HCT116 (cell line): ENCODE data around the gene HOXD9. TPM values are rescaled to one million over a fixed set of nuclear protein-coding genes. Genes with fewer than 3 reads are reported as not detected.

Experiments
- ATAC-seq: fragments of 200-7000 bp; cut with Tn5 transposase; 2 replicates; pipeline ENCODE4 v1.9.1; 2020; ENCODE audit warnings: mild to moderate bottlenecking, moderate library complexity
- BruUV-seq: library from RNA; stranded (reverse); fragments of 400-500 nt; replicated peaks from 2 replicates; lab custom pipeline; 2021; lab: Mats Ljungman, UMichigan
- CTCF ChIA-PET: fragments of 300-600 bp; sonication (Branson Sonifier 250); formaldehyde crosslinking; loops from one replicate; lab custom pipeline; 2021; ENCODE audit warnings: antibody characterized with exemption; lab: Charles Lee
- POLR2A ChIA-PET: fragments of 300-600, 350-600 bp; sonication (Branson Sonifier 250); formaldehyde crosslinking; loops from one replicate; lab custom pipeline; 2021; ENCODE audit warnings: antibody characterized with exemption; lab: Charles Lee
- RAD21 ChIA-PET, 2 experiments: fragments of 300-600 bp; sonication (Branson Sonifier 250); formaldehyde crosslinking; loops; one replicate each; lab custom pipeline; 2023; ENCODE audit warnings: low total read pairs in 2 of 2; ENCODE audit not compliant: uncharacterized antibody in 2 of 2, unreplicated experiment in 2 of 2, low non-redundant PET in 1 of 2; lab: Charles Lee
- DNase-seq: peaks from one replicate; pipeline ENCODE4 v3.0.0-alpha.2; 2010; ENCODE audit warnings: low read depth, low spot score
- H2AFZ ChIP-seq: fragments of 200-600 bp; shearing (Covaris generic), sonication (generic); 2 replicates; pipeline ENCODE4 v1.6.1; 2017; ENCODE audit warnings: low read depth, mixed run types, mixed read lengths, antibody characterized with exemption, low read length; ENCODE audit not compliant: poor library complexity, severe bottlenecking
- H3K27ac ChIP-seq: 2 replicates; pipeline ENCODE4 v1.5.1; 2012; ENCODE audit warnings: low read depth, low read length
- H3K27me3 ChIP-seq: fragments of 200-600 bp; sonication (generic); 2 replicates; pipeline ENCODE4 v1.6.1; 2016; ENCODE audit warnings: mixed run types, low read length, mixed read lengths; ENCODE audit not compliant: insufficient read depth
- H3K36me3 ChIP-seq, 2 experiments: fragments of 200-500 bp in 1 of 2; fragments of 200-600 bp in 1 of 2; sonication (Bioruptor generic) in 1 of 2; sonication (generic) in 1 of 2; 2 replicates each; pipeline versions ENCODE4 v1.5.1 to v1.6.1; 2014 to 2016; ENCODE audit warnings: low read length in 2 of 2, inconsistent platforms in 1 of 2, mixed read lengths in 1 of 2, mixed run types in 1 of 2; ENCODE audit not compliant: insufficient read depth in 2 of 2, control insufficient read depth in 1 of 2
- H3K4me1 ChIP-seq, 2 experiments: fragments of 200-600 bp in 1 of 2; sonication (generic) in 1 of 2; 2 replicates each; pipeline versions ENCODE4 v1.5.1 to v1.6.1; 2012 to 2017; ENCODE audit warnings: low read length in 2 of 2, inconsistent platforms in 1 of 2, mild to moderate bottlenecking in 1 of 2, mixed read lengths in 1 of 2, mixed run types in 1 of 2, moderate library complexity in 1 of 2; ENCODE audit not compliant: insufficient read depth in 2 of 2, control insufficient read depth in 1 of 2
- H3K4me2 ChIP-seq: fragments of 200-600 bp; sonication (generic); 2 replicates; pipeline ENCODE4 v1.6.1; 2017; ENCODE audit warnings: mixed run types, low read length, mixed read lengths
- H3K4me3 ChIP-seq, 2 experiments: fragments of 200-600 bp in 1 of 2; sonication (generic) in 1 of 2; replicated peaks in 1 of 2; 2 replicates each; pipeline ENCODE4 v1.5.1; 2011 to 2016; ENCODE audit warnings: low read length in 2 of 2, control low read depth in 1 of 2, low read depth in 1 of 2, mild to moderate bottlenecking in 1 of 2, mixed read lengths in 1 of 2, mixed run types in 1 of 2
- H3K79me2 ChIP-seq: fragments of 200-600 bp; sonication (generic); 2 replicates; pipeline ENCODE4 v1.6.1; 2017; ENCODE audit warnings: mild to moderate bottlenecking, mixed run types, low read length, moderate library complexity, mixed read lengths; ENCODE audit not compliant: insufficient read depth
- H3K9ac ChIP-seq: fragments of 200-600 bp; sonication (generic); 2 replicates; pipeline ENCODE4 v1.6.1; 2016; ENCODE audit warnings: low read length, mixed read lengths
- H3K9me2 ChIP-seq: fragments of 200-600 bp; sonication (generic), shearing (Covaris generic); 2 replicates; pipeline ENCODE4 v1.6.1; 2017; ENCODE audit warnings: mixed run types, mild to moderate bottlenecking, moderate library complexity; ENCODE audit not compliant: insufficient read depth
- H3K9me3 ChIP-seq, 2 experiments: fragments of 200-500 bp in 1 of 2; fragments of 200-600 bp in 1 of 2; sonication (Bioruptor generic) in 1 of 2; sonication (generic) in 1 of 2; 2 replicates each; pipeline ENCODE4 v1.6.1; 2014 to 2017; ENCODE audit warnings: low read length in 2 of 2, mixed read lengths in 2 of 2, inconsistent platforms in 1 of 2, low read depth in 1 of 2, mild to moderate bottlenecking in 1 of 2, mixed run types in 1 of 2, moderate library complexity in 1 of 2; ENCODE audit not compliant: control insufficient read depth in 1 of 2, insufficient read depth in 1 of 2
- H4K20me1 ChIP-seq: fragments of 200-600 bp; sonication (generic), shearing (Covaris generic); 2 replicates; pipeline ENCODE4 v1.6.1; 2017; ENCODE audit warnings: mixed run types, mild to moderate bottlenecking, moderate library complexity; ENCODE audit not compliant: insufficient read depth
- ELF1 ChIP-seq: IDR thresholded peaks from 2 replicates; pipeline ENCODE4 v1.6.1; 2012; ENCODE audit warnings: low read depth, borderline replicate concordance
- EZH2phosphoT487 ChIP-seq: fragments of 200-600 bp; IDR thresholded peaks from 2 replicates; pipeline ENCODE4 v1.6.1; 2018; ENCODE audit warnings: antibody characterized with exemption, borderline replicate concordance
- FOSL1 ChIP-seq: IDR thresholded peaks from 2 replicates; pipeline ENCODE4 v1.6.1; 2012; ENCODE audit warnings: low read depth
- RAD21 ChIP-seq: IDR thresholded peaks from 2 replicates; pipeline ENCODE4 v1.6.1; 2012; ENCODE audit warnings: low read depth, mild to moderate bottlenecking
- REST ChIP-seq: IDR thresholded peaks from 2 replicates; pipeline ENCODE4 v1.6.1; 2012; ENCODE audit warnings: low read depth
- SP1 ChIP-seq: IDR thresholded peaks from 2 replicates; pipeline ENCODE4 v1.6.1; 2012; ENCODE audit warnings: low read depth
- SRF ChIP-seq: IDR thresholded peaks from 2 replicates; pipeline ENCODE4 v1.6.1; 2012; ENCODE audit warnings: low read depth
- ZBTB33 ChIP-seq: IDR thresholded peaks from 2 replicates; pipeline ENCODE4 v1.6.1; 2011; ENCODE audit warnings: mild to moderate bottlenecking, low read length, moderate library complexity; ENCODE audit not compliant: insufficient replicate concordance; ENCODE audit errors: extremely low read depth
- ZFX ChIP-seq: fragments of 450-650 bp; IDR thresholded peaks from 2 replicates; pipeline ENCODE4 v1.6.1; 2017
- ZNF274 ChIP-seq: fragments of 200-500 bp; sonication (Bioruptor generic); IDR thresholded peaks from 2 replicates; pipeline ENCODE4 v1.6.1; 2014; ENCODE audit warnings: mild to moderate bottlenecking, low read depth, low read length, inconsistent platforms
- intact Hi-C: fragments of 100-400 bp; cut with micrococcal nuclease; formaldehyde crosslinking; loops from 2 replicates; pipeline ENCODE4 v1.10.0; 2022
- total RNA-seq: library from RNA; stranded (reverse); gene quantifications from one replicate; pipeline ENCODE4 v1.2.1, GENCODE V29; 2021; ENCODE audit not compliant: unreplicated experiment
- TF ChIP-seq, protein P1 (sequence below): IDR thresholded peaks from 2 replicates; pipeline ENCODE4 v1.6.1; 2012
- TF ChIP-seq, protein P2 (sequence below), 3 experiments: fragments of 200-600 bp in 1 of 3; sonication (generic) in 1 of 3; IDR thresholded peaks in 2 of 3; conservative IDR thresholded peaks in 1 of 3; 2 replicates each; pipeline ENCODE4 v1.5.1; 2012 to 2017; ENCODE audit warnings: low read depth in 2 of 3, low read length in 2 of 3, antibody characterized with exemption in 1 of 3, borderline replicate concordance in 1 of 3, control low read depth in 1 of 3, mild to moderate bottlenecking in 1 of 3, mixed read lengths in 1 of 3, mixed run types in 1 of 3, moderate library complexity in 1 of 3; ENCODE audit not compliant: insufficient read depth in 1 of 3
- TF ChIP-seq, protein P3 (sequence below): IDR thresholded peaks from 2 replicates; pipeline ENCODE4 v1.6.1; 2012

Gene HOXD9
- total RNA-seq, 1 experiment from 2014 or later, result not detected

GRCh38 chr2:176099159-176099727 is 23.3 kb upstream of the HOXD9 start:
- RAD21 ChIA-PET, result interaction anchor here in 1 of 2 experiments (0.7 kb wide), 1 partner anchor 732 kb away, joined by 3 read pairs; no protein-coding TSS in a partner anchor
- BruUV-seq, result no TSS peak
- no peak overlapping the region for H3K27ac ChIP-seq
- no peak overlapping the region for H3K4me3 ChIP-seq
- H3K36me3 ChIP-seq, result no peaks in the 10 kb centered on the region
- peaks cover 5 to 18% of the 10 kb centered on the region in 2 experiments; a peak in 3 of 4 replicates for H3K4me1 ChIP-seq
- TF ChIP-seq, protein P1, sequence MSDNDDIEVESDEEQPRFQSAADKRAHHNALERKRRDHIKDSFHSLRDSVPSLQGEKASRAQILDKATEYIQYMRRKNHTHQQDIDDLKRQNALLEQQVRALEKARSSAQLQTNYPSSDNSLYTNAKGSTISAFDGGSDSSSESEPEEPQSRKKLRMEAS, result no peak
- TF ChIP-seq ZNF274, result no peak
- no peak for TF ChIP-seq ELF1
- no peak for TF ChIP-seq ZBTB33
- TF ChIP-seq, protein P2, sequence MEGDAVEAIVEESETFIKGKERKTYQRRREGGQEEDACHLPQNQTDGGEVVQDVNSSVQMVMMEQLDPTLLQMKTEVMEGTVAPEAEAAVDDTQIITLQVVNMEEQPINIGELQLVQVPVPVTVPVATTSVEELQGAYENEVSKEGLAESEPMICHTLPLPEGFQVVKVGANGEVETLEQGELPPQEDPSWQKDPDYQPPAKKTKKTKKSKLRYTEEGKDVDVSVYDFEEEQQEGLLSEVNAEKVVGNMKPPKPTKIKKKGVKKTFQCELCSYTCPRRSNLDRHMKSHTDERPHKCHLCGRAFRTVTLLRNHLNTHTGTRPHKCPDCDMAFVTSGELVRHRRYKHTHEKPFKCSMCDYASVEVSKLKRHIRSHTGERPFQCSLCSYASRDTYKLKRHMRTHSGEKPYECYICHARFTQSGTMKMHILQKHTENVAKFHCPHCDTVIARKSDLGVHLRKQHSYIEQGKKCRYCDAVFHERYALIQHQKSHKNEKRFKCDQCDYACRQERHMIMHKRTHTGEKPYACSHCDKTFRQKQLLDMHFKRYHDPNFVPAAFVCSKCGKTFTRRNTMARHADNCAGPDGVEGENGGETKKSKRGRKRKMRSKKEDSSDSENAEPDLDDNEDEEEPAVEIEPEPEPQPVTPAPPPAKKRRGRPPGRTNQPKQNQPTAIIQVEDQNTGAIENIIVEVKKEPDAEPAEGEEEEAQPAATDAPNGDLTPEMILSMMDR (IDR thresholded peaks at IDR 0.05 in 2 of 3, conservative IDR thresholded peaks at IDR 0.05 in 1 of 3; ENCODE audit: borderline replicate concordance in 1 of 3, insufficient read depth in 1 of 3, low read depth in 2 of 3, low read length in 2 of 3), result no peak
- no peak for TF ChIP-seq FOSL1
- TF ChIP-seq SRF, result no peak
- TF ChIP-seq SP1, result no peak
- TF ChIP-seq ZFX, result no peak
- TF ChIP-seq RAD21, result no peak
- TF ChIP-seq EZH2phosphoT487, result no peak
- TF ChIP-seq, protein P3, sequence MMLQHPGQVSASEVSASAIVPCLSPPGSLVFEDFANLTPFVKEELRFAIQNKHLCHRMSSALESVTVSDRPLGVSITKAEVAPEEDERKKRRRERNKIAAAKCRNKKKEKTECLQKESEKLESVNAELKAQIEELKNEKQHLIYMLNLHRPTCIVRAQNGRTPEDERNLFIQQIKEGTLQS, result no peak
- TF ChIP-seq REST, result no peak
- H3K4me2 ChIP-seq, result no peak overlapping the region
- no peak overlapping the region for H3K9ac ChIP-seq
- no peaks in the 10 kb centered on the region for H3K9me2 ChIP-seq
- no peak for DNase-seq
- no peak overlapping the region for H2AFZ ChIP-seq
- H3K79me2 ChIP-seq, result no peaks in the 10 kb centered on the region
- POLR2A ChIA-PET, result no interaction called here
- intact Hi-C loops, result loop anchor here (5.0 kb wide), 1 partner anchor 1327 kb away; no protein-coding TSS in a partner anchor
- CTCF ChIA-PET, result no interaction called here
- no peaks in the 10 kb centered on the region for H4K20me1 ChIP-seq
- no peaks in the 10 kb centered on the region for H3K27me3 ChIP-seq
- no peak for ATAC-seq
- H3K9me3 ChIP-seq, result no peaks in the 10 kb centered on the region
